NCI-H1092 treated with DMSO at 0.1 percent for 48 hours (cell line): ENCODE data around the gene GABARAP.
A peak's percentile ranks its signal among the peaks of the same experiment; 100 is the strongest.

ENCODE experiments used
- DNase-seq: peaks from one replicate; lab custom pipeline; 2025; lab: John Stamatoyannopoulos, UW

The GABARAP gene

GRCh38 chr17:7239091-7240027 is 2.9 kb downstream of the GABARAP start, which contains the start of gene PHF23:
Gene PHF23, minus strand, starts transcription at chr17:7239457. Its CDS starts 178 bp downstream, at chr17:7239279.
- DNase-seq = peak; percentile 98

GRCh38 chr17:7238420-7239090 is 3.7 kb downstream of the GABARAP start:
- no peak for DNase-seq

GRCh38 chr17:7237761-7238419 is 4.4 kb downstream of the GABARAP start:
- DNase-seq = peak; percentile 12

GRCh38 chr17:7237266-7237760 is 4.9 kb downstream of the GABARAP start:
- no peak for DNase-seq

- no peak for DNase-seq
Observed at GRCh38 chr17:7236808-7237207, 5.4 kb downstream of the GABARAP start.

GRCh38 chr17:7235693-7236665 is 6.3 kb downstream of the GABARAP start:
- no peak for DNase-seq

- DNase-seq = peak; percentile 93
Observed at GRCh38 chr17:7234083-7234951, 7.9 kb downstream of the GABARAP start, which contains the start of gene DVL2. Gene DVL2, minus strand, starts transcription at chr17:7234517. Its CDS starts 255 bp downstream, at chr17:7234262.

GRCh38 chr17:7233701-7234082 is 8.6 kb downstream of the GABARAP start:
- DNase-seq = no peak

GRCh38 chr17:7232114-7232513 is 10.1 kb downstream of the GABARAP start:
- DNase-seq = no peak

- DNase-seq = no peak
Observed at GRCh38 chr17:7229504-7229903, 12.7 kb downstream of the GABARAP start.

GRCh38 chr17:7228920-7229319 is 13.3 kb downstream of the GABARAP start:
- DNase-seq = no peak

- DNase-seq = no peak
Observed at GRCh38 chr17:7226721-7227710, 15.2 kb downstream of the GABARAP start.

- DNase-seq = no peak
Observed at GRCh38 chr17:7225711-7226331, 16.4 kb downstream of the GABARAP start.

GRCh38 chr17:7224661-7225111 is 17.6 kb downstream of the GABARAP start:
- DNase-seq = no peak

GRCh38 chr17:7224110-7224509 is 18.1 kb downstream of the GABARAP start:
- DNase-seq = no peak

- no peak for DNase-seq
Observed at GRCh38 chr17:7223375-7223774, 18.9 kb downstream of the GABARAP start.

GRCh38 chr17:7222972-7223292 is 19.3 kb downstream of the GABARAP start:
- no peak for DNase-seq
